ENCODE measurements around the gene LCOR.

LCOR gene

GRCh38 chr10:96987141-96987841, 155.2 kb downstream of the LCOR start:
- DNase-seq: no peak

DNA sequence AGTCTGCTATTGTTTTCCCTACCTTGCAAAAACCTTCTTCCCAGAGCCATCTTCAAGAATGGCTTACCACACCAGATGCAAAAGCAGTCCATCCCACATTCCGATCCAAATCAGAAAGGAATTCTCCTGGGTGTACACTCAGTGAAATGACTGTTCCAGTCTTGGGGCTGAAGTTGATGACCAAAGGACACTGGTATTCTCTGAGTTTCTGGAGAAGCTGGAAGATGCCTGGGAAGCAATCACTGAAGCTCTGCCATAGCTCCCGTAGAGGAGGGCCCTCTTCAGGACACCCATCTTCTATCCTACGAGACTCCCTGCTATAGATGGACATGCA, 155.7 kb downstream of the LCOR start:
- no peak for DNase-seq

GRCh38 chr10:96988426-96988825, 156.3 kb downstream of the LCOR start:
- DNase-seq: no peak

- no peak for DNase-seq
These were observed 159.3 kb downstream of the LCOR start for GRCh38 chr10:96991313-96991841.

DNA sequence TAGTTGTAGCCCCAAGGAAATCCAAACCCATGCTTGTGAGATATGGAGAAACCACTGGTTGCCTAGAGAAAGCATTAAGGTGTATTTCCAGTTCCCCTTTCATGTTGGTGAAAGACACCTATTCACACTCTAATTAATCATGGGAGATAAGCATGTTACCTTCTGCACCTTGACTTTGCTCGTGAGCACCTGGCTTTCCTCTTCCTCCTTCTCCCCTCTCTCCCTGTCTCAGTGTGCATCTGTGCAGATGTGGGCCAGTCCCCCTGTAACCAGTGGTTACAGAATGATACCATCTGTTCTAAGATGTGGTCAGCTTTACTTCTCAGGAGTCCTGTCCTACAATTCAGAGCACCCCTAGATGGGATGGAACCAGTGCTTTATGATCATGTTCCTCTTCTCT, 160.6 kb downstream of the LCOR start:
- DNase-seq: no peak

DNA sequence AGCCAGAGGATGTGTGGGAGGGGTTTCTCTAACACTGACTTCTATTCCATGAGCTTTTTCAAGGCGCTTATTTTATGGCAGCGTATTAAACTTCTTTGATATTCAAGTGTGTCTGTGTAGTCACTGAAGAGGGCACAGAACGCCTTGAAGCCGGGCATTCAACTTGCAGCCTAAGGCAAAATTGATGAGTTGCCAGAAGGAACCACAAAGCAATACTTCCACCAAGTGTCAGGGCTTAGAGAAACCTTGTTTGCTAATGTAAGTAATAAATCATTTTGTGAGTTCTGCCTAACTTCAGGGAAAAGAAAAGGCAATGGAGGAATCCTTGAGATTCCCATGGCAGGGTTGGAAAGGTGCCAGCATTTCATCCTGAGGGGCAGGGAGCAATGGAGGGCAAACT, 163.8 kb downstream of the LCOR start:
- no peak for DNase-seq

DNA sequence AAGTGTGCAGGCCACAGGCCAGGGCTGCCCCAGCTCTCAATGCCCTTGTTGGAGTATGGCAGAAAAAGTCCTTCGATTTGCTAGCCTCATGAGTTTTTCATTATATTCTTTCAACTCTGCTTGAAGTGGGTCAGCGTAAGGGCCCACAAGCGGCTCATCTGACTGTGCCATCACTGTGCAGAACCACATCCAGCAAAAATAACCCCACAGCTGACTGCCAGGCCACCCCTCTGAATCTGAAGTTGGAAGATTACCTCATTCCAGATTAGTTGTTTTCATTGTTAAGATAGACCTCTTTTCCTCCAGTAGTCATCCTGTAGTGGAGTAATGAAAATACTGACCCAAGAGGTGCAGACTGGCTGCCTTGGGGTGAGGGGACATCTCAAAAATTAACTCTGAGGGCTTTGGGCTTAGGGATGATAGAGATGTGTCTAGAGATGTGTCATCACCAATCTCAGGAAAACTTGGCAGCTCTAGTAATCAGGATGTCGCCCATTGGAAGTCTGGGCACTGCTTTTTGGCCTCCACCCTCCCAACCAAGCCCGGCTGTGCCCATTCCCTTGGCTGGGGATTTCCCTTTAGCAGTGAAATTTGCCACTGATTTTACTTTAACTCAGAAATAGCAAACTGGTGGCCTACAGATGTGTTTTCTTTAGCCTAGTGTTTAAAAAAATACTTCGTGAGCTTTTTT, 164.3 kb downstream of the LCOR start:
- DNase-seq: no peak

DNA sequence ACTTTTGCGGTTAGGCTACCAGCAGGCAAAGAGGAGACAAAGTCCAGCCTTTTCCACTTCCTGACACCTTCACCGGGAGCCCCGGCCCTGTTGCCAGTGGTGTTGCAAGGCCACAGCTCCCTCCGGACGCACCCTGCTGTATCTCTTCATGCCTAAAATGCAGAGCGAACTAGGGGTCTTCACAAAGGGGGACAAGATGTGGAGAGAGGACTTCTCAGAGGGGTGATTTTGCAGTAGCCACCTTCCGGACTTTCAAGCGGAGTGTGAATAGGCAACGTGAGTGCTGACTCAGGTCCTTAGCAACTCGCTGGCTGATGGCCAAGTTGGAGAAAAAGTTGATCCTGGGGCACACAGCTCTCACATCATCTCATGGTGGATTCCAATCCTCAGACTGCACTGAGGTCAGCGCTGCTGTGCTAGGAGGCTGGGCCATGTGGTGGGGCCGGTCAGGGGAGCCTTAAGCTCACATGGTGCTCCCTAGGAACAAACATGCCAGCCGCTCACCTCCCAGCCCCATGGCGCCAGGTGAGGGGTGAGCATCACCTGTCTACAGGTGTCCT, 166.3 kb downstream of the LCOR start:
- DNase-seq: no peak

- no peak for DNase-seq
These were observed 167.2 kb downstream of the LCOR start for GRCh38 chr10:96999337-96999736.

DNA sequence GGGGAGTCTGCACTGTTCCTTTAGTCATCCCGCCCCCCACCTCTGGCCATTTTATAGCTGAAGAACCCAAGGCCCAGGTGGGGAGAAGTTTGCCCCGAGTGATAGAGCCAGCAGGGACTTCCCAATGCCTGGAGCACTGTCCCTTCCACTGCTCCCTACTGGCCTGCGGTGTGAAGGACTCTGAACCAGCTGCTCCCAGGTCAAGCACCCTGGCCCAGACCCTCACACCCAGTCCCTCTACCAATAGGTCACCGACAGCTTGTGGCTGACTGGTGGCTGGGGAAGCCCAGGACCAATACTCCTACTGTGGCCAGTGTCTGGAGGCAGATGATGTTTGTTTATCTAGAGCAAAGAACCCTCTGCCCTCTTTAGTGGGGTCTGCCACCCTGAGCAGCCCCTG, 167.9 kb downstream of the LCOR start:
- DNase-seq: no peak

DNA sequence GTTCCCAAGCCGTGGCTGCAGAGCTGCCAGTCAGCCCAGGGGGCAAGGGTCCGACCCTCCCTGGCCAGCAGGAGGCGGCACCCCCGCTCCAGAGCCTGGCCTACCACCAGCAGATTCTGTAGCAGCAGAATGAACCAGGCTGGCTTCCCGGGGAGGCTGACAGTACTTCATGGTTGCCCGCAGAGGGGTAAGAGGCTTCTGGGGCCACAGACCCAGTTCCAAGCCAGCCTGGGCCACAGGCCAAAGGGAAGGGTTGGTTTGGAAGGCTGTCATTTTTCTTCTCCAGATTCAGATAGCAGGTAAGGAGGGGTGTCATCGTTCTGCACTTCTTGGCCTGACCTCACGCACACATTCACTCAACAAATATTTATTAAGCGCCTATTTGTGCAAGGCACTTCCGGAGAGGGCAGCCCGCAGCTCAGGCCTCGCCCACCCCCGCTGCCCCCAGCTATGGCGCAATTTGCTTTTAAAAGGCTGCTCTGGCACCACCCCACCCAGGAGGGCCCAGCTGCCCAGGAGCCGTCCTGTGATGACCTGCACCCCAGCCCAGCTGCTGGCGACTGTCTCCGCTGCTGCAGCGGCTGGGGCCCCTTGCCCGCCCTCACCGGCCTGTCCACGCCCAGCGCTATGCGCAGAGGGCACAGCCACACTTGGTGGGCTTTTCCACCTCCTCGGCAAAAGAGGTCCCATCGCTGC, 168.5 kb downstream of the LCOR start:
- DNase-seq: no peak

DNA sequence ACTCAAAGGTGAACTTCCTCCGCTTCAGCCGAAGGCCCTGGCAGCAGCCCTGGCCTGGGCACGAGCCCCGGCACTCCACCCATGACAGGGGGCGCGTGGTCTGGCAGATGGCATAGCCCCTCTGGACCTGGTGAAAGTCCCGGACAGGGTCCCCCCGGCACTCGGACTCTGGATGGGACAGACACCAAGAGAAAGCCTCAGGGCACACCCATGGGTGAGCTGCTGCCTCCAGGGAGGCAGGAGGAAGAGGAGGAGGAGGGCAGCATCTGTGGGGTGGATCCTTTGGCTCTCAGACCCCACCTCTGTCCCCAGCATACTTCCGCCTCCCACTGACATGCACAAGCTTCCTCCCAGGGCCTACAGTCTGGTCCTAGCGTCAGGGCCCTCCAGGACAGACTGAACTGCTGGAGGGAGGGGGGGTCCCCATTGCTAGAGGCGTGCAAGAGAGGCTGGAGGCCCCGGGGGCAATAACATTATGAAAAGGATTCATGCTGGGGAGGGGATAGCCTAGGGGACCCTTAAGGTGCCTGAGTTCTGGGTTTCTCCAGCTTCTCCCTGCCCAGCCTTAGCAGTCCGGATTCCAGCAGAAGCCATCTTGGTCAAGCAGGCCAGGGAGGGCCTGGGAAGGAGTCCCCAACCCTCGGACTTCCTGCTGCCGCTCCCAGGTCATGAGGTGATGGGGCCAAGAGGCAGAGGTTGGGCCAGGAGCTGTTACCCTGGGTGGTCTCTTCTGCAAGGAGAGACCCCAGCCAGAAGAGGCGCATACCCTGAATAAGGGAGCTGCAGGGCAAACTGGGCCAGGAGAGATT, 169.3 kb downstream of the LCOR start:
- DNase-seq: no peak

- no peak for DNase-seq
These were observed 170.6 kb downstream of the LCOR start for GRCh38 chr10:97002670-97003069.

DNA sequence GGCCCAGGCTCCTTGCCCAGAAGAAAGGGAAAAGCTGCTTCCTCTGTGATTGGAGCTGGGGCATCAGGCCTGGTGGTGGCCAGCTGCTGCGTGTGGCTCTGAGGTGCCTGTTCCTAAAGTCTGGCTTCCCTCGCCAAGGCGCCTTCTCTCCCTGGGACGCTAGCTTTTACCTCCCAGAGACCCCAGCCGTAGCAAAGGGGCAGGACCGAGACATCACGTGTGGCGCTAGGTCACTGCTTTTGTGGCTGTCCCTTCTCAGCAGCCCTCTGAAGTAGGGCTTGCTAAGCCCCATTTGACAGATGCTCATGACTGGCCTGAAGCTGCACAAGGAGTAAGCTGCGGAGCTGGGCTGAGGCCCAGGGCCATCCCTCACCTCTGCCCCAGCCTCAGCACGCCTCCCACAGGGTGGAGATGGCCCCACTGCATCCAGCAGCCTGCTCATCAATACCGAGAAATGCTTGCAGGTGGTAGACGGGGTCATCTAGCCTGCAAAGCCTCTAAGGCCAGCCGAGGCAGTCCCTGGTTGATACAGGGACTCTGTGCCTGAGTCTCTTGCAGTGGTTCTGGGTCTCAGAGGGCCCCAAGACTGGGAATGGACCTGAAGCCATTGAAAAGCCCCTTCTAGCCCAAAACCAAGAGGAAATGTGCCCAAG, 171.2 kb downstream of the LCOR start:
- DNase-seq: no peak

GRCh38 chr10:97003804-97004201, 171.7 kb downstream of the LCOR start:
- DNase-seq: no peak

- no peak for DNase-seq
These were observed 172.5 kb downstream of the LCOR start for GRCh38 chr10:97004591-97004990.

GRCh38 chr10:97005349-97005748, 173.3 kb downstream of the LCOR start:
- DNase-seq: no peak

DNA sequence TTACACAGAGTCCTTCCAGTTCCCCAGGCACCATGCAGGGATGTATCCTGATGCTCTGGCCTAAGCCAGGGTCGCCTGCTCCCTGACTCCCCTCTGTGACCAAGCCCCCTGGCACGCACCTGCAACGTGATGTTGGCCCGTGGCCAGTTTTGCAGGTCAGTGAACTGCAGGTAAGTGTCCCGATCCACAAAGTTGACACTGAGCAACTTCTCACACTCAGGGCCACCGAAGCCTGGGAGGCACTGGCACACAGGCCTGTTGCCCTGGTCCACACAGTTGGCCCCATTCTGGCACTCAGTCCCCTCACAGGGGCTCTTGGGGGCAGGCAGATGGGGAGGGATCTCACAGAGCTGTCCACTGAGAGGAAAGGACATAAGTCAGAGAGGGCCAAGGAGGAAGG, 174.3 kb downstream of the LCOR start:
- DNase-seq: no peak

DNA sequence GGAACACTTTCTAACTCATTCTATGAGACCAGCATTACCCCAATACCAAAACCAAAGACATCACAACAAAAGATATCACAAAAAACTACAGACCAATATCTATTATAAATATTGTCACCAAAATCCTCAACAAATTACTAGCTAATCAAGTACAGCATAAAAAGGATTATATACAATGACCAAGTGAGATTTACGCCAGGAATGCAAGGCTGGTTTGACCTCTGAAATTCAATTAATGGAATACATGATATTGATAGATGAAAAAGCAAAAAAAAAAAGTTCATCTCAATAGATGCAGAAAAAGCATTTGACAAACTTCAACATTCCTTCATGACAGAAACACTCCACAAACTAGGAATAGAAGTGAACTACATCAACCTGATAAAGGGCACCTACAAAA, 175.3 kb downstream of the LCOR start:
- DNase-seq: no peak

GRCh38 chr10:97010695-97011206, 178.7 kb downstream of the LCOR start:
- DNase-seq: no peak

GRCh38 chr10:97011397-97011796, 179.3 kb downstream of the LCOR start:
- DNase-seq: no peak

- DNase-seq: no peak
These were observed 180.4 kb downstream of the LCOR start for GRCh38 chr10:97012470-97012869.

Measured in C1 segment of cervical spinal cord (tissue), 14 donors.